NCI-H510A treated with DMSO at 0.1 percent for 48 hours (cell line): ENCODE measurements around the gene MVD.

ENCODE experiments used
- DNase-seq: peaks from one replicate; lab custom pipeline; 2025; lab: John Stamatoyannopoulos, UW

Gene MVD

DNA sequence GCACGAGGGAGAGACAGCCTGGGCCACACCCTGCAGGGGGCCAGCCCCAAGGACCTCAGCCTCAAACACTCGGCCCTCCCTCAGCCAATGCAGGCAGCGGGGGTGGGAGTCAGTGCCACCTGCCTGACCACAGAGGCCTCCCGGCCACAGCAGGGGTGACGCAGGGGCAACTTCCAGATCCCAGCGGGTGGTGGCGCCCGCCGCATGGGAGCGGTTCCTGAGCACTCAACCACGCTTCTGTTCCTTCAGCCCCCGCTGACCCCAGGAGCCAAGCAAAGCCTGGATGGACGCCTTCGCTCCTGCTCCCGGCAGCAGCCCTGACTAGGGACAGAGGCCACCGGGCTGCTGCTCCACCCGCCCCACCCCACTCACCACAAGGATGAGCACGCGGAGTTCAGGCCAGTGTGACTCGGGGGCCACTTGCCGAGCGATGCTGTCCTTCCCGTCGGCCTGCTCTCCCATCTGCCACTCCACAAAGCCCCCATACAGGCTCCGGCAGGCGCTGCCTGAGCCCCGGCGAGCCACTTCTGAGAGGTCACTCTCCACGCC lies 7.1 kb downstream of the MVD start:
- DNase-seq: no peak

DNA sequence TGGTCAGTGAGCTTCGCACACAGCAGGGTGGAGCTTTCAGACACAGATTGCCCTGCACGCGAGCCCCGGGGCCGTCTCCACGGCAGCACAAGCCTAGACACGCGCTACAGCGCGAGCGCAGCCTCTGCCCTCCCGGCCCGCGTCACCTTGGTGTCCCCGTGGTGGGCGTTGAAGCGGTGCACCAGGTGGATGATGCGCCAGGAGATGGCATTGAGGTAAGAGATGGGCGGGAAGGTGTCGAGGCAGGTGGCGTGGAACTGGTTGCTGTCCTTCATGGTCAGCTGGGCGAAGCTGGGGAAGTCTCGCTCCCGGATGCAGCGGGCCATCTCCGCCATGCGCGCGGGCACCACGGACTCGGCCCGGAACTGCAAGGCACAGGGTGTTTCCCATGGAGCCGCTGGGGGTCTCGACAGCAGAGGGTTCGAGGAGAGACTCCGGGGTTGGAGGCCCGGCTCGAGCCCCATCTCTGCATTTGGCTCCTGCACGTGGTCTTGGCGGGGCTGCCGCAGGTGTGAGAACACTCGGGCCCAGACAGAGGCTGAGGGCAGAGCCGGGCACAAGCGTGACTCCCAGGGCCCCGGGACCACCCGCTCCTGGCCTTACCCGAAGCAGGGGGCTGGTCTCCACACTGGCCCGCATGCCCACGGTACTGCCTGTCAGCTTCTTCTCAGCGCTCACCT lies 7.7 kb downstream of the MVD start:
- DNase-seq: no peak

DNA sequence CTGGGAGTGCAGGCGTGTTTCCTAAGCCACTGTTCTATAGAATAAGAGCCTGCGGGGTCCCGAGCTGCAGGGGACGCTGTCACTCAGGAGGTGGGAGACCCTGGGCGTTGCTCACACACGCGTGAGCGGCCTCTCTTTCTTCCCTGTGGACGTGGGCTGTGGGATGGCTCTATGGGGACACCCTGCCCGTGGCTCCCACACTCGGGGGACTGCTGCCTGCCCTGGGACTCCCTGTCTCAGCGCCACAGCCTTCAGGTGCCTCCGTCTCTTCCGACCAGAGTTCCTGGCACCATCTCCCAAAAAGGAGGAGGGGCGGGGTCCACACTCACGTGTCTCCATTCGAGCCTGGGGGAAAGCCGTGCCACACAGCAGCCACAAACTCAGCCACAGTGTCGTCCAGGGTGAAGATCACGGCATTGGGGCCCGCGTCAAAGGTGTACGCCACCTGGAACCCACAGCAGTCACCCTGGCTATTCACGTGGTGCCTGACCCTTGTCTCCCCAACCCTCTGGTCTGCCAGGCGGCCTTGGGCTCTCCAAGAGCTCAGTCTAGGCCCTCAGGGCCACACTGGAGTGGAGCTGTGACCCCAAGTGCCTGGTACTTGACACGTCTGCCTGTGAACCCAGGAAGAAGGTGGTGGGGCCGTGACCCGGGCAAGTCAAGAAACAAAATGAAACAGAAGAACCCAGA lies 8.4 kb downstream of the MVD start:
- DNase-seq: no peak

DNA sequence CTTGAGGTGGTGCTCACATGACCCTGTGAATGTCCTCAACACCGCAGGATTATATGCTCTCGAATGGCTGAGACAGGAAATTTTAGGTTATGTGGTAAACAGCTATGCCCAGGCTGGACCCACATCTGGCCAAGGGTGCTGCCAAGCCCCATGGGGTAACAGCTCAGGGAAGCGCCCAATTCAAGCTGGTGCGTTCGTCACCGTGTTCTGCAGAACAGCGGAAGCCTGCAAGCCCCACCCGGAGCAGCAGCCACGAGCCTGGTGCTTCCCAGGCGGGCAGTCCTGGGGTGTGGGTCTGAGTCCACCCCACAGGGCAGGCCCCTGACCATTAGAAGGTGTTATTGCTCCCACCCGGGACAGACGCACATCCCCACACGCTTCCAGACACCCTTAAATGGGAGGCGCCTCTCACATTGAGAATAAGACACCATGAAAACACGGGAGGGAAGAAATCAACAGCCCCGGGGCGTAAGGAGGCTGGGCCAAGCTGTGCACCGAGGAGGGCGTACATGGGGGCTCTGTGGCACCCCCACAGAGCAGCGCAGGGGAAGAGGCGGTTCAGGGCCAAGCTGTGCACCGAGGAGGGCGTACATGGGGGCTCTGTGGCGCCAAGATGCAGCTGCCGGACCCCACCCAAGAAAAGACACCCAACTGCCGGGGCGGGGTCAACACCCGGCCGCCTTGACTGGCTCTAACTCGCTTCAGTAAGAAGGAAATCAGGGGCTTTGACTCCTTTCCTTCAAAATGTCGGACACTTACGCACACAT lies 9.1 kb downstream of the MVD start:
- no peak for DNase-seq

DNA sequence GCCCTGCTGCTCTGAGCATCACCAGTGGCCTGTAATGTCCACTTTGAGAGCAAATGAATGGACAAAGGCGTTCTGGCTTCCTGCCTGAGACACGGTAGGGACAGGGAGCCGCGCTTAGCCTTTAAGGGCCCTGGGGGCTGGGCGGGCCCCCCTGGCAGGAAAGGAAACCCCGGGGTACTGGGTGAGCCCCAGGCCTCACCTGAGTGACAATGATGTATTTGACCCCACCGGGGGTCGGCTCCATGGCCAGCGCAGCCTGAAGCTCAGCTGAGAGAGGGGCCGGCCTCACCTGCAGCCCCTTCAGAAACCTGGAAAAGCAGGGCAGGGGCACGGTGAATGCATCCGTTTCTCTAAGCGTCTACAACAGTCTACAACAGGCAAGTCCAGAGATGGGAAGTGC lies 9.8 kb downstream of the MVD start:
- no peak for DNase-seq

DNA sequence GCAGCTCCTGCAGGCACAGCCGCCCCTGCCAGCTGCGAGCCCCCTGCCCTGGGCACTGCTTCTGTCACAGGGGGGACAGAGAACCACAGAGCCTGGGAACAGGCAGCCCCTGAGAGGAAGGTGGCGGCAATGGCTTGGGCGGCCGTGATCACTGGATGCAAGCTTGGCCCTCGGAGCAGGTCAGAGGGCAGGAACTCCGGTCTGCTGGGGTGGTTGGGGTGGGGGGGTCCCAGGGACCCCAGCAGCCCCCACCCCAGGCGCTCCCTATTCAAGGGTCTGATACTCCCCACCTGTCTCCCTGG lies 10.2 kb downstream of the MVD start:
- DNase-seq: no peak

DNA sequence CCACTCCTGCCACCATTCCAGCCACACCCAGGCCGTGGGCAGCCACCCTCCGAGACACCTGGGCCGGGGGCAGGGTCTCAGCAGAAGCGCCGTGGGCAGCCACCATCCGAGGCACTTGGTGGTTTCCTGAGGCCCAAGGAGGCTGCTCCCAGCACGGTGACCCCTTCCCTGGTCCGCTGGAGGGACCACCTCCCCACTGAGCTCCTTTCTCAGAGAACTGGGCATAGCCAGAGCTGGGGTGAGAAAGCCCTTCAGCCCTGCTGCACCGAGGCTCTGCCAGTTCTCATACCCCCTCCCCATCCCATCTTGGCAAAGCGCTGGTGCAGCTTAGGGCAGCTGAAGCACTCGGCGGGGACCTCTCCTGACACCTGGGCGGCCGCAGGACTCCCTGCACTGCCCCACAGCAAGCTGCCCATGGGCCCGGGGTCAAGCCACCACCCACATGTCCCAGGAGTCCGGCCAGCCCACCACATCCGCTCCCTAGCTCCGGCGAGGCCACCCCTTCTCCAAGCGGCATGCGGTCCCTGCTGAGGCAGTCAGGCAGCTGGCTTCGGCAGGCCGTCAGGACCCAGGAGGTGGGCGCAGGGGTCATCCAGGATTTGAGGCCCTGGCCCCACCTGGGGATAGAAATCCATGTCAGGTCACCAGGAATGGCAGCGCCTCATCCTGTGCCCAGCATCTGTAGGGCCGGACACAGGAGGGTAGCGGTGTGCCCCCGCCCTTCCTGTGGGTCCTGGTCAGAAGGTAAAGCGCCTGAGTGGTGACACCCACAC lies 10.7 kb downstream of the MVD start:
- DNase-seq: no peak

DNA sequence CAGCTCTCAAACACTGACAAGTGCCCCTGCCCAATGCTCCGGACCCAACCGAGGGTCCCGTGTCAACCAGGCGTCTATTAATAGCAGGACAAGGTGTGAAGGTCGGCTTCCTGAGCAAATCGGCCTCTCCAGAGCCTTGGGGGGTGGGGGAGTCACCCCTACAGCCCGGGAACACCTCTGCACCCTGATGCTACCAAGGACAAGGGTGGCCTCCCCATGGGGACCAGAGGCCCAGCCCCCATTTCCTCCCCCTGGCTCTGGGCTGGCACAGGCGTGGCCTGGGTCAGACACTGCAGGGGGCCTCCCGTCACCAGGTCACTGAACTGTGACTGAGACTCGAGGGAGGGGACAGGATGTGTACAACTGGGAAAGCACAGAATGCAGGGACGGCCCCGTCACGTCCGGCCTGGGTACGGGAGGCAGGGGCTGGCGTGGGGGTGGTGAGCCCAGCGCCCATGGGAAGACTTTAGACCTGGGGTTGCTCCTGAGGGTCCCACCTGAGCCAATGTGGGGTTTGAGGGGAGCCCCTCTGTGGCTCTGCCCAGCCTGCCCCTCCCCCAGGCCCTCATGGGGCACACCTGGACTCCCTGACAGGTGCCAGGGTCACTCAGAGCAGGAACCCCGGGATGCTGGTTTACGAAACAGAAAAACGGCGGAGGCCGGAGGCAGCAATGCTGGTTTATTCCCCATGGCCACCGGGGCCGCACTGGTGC lies 11.5 kb downstream of the MVD start:
- DNase-seq: peak; percentile 75

DNA sequence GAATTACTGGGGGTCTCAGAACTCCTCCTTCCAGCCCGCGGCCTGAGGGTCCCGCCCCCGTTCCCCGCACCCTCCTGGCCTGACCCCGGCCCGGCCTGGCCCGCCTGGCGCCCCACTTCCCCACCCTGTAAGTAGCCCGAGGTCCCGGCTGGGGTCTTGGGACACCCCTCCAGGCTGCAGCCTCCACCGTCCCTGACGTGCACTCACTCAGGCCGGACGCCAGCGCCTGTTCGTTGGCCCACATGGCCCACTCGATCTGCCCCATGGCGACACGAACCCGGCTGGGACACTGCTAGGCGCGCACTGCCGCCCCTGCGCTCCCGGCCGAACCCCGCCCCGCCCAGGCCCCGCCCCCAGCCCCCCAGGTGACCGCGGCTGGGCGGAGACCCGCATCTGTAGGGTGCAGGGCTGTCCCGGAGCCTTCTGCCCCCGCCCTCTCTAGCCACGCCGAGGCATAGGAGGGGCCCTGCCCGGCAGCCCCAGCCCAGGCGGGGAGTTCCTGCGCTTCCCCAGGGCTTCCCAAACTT lies 12.1 kb downstream of the MVD start, which contains the start of gene CYBA:
TSS of gene CYBA (minus strand) at position 305 of the 527 bp plus-strand sequence. CDS start at position 265, 40 bp downstream.
- peak; percentile 21 for DNase-seq

DNA sequence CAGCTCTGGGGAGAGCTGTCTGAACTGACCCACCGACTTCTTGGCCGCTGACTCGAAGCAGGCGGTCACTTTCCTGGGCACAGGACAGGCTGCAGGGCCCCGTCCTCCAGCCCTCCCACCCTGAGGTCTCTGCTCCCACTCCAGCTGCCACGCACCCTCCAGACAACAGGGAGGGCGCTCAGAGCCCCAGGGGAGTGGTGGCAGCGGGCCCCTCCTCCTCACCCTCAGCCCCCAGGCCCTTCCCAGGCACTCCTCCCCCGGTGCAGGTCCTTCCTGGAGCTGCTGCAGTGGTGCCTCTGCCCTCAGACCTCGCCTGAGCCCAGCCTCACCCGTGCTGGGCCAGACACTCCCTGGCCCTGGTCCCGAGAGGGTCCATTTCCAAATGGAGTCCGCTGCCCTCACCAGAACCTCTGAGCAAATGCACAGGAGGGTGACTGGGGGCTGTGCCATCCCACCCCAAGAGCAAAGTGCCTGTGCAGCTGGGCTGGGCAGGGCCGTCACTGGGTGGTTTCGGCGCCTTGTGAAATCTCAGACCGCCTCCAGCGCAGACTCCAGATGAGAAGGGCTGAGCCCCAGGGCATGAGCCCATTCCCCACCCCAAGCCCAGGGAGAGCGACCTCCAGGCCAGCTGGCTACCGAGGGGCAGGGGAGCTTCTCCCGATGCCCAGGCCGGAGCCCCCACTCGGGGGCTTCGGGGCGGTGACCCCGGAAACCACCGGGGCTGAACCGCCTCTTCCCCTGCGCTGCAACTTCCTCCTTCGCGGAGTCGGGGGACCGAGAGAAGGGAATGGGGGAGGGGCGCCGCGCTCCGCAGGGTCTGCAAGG lies 12.8 kb downstream of the MVD start:
- DNase-seq: peak; percentile 33

DNA sequence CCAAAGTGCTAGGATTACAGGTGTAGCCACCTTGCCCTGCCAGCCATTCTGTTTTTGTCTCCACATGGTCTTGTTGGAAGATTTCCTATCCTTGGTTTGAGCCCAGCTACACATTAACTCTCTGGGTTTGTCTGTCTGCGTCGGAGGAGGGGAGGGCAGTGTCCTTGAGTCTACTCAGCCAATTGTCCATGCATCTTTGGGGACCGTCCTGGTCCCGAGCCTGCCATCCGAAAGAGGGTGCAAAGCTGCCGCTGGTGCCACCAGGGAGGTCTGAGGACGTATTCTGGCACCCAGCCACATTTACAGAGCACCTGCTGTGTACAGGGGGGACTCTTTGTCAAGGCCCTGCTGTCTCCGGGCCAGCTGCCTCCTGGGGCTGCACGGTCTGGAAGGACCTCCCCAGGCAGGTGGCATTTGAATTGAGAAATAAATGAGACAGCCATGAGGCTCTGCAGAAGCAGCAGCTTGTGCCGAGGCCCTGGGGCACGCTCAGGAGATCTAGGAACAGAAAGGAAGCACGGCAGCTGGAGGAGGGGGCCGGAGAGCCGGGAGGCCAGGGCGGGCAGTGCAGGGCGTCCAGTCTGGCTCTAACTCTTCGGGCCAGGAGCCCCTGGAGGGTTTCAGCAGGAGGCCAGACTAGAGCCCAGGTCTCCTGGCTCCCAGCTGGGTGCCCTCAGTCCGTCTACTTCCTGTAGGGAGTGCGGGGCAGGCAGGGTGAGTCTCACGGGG lies 13.5 kb downstream of the MVD start:
- DNase-seq: peak; percentile 26

DNA sequence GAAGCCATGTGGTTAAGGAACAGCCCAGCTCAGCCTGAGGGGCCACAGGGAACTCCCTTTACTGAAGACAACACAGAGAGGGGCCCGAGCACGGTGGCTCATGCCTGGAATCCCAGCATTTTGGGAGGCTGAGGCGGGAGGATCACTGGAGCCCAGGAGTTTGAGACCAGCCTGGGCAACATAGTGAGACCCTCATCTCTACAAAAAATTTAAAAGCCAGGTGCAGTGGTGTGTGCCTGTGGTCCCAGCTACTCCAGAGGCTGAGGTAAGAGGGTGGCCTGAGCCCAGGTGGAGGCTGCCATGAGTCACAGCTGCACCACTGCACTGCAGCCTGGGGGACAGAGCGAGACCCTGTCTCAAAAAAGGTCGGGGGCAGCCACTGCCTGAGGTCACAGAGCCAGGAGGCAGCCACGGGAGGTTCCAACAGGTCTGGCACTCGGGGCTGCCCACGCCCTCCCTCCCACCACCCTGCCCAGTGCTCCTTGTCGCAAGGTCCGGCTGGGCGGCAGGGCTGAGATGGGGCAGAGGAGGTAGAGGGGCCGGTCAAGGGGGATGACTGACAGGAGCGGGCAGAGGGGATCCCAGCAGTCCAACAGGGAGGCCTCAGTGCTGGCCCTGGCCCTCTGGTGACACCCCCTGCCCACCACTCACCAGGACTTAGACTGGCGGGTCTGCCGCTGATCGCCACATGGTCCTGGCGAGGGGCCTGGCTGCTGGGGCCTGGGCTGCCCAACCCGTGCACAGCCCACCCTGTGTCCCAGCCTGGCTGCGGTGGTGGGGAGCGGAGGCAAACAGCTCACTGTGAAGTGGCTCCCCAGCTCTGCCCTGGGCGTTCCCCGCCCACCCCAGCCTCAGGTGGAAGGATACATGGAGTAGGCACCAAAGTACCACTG lies 15.5 kb downstream of the MVD start:
- DNase-seq: no peak

DNA sequence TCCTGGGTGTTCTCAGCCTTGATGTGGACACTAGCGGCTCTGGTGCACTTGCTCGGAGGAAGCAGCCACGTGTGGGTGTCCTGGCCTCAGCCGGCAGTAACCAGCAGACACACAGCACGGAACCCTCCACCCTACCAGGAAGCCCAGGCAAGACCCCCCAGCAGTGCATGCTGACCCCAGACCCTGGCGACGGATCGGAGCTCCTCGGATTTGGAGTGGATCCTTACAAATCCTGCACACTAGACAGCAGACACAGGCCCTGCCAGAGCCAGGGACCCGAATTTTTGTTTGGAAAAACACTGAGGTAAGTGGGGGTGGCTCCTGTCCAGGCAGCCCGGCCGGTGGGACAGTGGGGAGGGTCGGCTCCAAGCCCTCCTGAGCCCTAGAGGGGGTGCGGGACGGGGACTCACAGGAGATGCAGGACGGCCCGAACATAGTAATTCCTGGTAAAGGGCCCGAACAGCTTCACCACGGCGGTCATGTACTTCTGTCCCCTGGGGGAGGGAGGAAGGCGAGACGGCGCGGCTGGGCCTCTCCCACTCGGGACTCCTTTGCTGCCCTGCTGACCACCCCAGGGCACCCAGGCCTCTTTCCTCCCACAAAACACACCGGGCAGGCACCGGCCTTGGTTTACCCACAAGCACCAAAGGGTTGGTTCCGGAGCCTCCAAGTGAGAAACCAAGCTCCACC lies 16.4 kb downstream of the MVD start:
- no peak for DNase-seq

DNA sequence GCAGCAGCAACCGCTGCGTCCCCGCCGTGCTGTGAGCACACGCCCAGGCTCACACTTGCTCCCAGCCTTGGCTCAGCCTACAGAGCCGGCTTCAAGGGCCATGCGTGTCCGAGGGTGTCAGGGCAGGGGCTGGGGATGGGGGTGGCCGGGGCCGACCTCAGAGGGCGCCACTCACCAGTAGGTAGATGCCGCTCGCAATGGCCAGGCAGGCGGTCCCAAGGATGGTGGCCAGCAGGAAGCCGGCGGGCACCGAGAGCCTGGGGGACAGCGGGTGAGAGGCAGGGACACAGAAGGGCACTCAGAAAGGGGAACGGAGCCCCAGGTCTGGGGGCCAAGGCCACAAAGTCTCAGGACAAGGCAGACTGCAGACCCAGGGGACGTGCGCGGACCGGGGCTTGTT lies 16.9 kb downstream of the MVD start:
- no peak for DNase-seq

DNA sequence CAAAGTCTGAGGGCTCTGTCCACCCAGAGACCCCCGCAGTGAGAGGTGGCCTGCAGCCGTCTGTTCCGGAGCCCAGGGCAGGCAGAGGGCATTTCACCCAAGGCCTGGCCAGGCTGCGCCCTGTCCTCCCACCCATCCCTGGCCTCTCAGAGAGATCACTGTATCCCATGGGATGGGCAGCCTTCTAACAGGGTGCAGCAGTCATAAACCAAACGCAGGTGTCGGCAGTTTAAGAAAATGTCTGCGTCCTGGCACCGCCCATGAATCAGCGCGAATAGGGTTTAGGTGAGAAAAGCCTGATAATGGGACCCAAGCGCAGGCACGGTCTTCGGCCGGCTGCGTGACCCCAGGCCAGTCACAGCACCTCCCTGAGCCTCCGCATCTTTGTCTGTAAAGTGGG lies 17.4 kb downstream of the MVD start:
- DNase-seq: no peak

DNA sequence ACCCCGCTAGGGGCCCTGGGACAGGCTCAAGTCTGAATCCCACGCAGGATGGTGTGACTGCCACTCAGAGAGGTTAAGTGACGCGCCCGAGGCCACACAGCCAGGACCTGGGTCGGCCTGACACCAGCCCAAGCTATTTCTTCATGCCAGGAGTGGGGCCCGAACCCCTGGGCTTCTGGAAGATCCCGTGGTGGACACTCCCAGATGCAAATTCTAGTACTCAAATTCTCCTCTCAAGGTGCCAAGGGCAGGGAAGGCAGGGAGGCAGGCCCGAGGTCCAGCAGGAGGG lies 19.3 kb downstream of the MVD start:
- no peak for DNase-seq

DNA sequence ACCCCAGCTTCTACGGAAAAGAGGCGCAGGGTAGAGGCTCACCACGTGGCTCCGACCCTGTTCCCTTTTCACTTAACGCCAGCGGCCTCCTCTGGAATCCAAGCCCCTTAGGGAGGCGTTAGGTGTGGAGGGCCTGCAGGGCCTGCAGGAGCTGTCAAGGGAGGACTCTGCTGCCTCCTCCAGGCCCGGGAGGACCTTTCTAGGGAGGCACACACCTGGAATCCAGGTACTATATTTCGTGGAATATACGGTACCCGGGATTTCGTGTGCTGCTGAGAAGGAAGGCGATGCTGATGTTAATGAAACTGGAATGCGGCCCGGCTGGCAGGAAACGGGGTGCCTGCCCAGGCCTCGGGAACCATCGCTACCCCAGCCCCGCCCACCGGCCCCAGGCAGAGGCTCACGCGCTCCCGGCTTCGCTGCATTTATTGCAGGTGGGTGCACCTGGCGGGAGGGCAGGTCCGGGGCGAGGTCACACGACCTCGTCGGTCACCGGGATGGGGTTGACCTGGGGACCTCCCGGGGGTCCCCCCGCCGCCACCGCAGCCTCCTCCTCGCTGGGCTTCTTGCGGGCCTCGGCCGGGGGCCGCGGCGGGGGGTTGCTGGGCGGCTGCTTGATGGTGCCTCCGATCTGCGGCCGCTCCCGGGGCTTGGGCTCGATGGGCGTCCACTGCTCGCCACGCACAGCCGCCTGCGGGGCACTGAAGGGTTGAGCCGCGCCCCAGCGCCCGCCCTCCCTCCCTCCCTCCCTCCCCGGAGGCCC lies 19.8 kb downstream of the MVD start:
- no peak for DNase-seq
